GM18517 (cell line): ENCODE results near the gene MICALL2.

Source experiments
- ATAC-seq: cut with Tn5 transposase; IDR thresholded peaks from one replicate; pipeline ENCODE4 v1.9.1; 2021; ENCODE audit warnings: mild to moderate bottlenecking, moderate library complexity; ENCODE audit not compliant: unreplicated experiment

MICALL2 gene

DNA sequence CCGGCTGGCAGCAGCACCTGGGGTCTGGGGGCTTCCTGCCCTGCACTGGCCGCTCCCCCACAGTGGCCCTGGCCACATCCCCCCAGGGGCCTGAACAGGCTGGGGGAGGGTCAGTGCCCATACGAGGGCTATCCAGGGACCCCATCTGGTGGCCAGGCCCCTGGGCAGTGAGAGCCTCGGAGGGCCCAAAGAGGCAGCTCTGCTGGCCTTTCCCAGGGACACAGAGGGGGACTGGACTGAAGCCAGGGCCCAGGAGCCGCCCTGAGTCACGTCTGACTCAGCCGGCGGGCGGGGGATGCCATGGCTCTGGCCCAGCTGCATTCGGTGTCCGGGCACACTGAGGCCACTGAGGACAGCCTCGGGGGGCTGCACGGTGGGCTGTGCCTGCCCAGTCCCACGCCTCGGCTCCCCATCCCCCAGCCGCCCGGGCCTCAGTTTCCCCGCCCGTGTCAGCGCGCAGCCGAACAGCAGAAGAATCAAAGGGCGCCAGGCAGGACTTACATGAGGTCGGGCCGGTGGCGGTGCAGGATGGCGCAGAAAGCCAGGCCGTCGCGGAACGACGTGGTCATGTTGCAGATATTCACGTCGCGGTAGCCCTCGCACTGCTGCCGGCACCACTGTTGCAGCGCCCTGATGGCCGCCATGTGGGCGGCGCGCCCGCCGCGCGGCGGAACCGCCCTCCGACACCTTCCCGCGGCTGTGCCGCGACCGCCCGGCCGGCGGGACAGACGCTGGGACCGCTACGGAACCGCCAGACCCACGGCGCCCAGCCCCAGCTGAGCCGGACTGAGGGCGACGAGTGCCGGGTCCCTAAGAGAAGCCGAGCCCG is at the start of gene MICALL2:
TSS of gene MICALL2 (minus strand) at position 788 of the 829 bp plus-strand sequence. CDS start at position 644, 144 bp downstream.
- ATAC-seq = peak; percentile 40

DNA sequence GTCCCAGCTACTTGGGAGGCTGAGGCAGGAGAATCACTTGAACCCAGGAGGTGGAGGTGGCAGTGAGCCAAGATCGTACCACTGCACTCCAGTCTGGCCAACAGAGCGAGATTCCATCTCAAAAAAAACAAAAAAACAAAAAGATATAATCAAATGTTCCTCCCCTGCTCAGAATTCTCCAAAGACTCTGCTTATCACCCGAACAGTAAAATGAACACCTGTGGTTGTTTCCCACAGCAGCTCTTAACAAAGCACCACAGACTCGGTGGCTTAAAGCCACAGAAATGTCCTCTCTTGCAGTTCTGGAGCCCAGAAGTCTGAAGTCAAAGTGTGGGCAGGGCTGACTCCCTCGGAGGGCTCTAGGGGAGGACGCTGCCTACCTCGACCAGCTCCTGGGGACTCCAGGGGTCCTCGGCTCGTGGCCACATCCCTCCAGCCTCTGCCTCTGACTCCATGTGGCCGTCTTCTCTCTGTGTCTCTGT is 49.0 kb upstream of the MICALL2 start:
- no peak for ATAC-seq

GRCh38 chr7:1505731-1506550 is 46.7 kb upstream of the MICALL2 start:
- ATAC-seq = no peak

DNA sequence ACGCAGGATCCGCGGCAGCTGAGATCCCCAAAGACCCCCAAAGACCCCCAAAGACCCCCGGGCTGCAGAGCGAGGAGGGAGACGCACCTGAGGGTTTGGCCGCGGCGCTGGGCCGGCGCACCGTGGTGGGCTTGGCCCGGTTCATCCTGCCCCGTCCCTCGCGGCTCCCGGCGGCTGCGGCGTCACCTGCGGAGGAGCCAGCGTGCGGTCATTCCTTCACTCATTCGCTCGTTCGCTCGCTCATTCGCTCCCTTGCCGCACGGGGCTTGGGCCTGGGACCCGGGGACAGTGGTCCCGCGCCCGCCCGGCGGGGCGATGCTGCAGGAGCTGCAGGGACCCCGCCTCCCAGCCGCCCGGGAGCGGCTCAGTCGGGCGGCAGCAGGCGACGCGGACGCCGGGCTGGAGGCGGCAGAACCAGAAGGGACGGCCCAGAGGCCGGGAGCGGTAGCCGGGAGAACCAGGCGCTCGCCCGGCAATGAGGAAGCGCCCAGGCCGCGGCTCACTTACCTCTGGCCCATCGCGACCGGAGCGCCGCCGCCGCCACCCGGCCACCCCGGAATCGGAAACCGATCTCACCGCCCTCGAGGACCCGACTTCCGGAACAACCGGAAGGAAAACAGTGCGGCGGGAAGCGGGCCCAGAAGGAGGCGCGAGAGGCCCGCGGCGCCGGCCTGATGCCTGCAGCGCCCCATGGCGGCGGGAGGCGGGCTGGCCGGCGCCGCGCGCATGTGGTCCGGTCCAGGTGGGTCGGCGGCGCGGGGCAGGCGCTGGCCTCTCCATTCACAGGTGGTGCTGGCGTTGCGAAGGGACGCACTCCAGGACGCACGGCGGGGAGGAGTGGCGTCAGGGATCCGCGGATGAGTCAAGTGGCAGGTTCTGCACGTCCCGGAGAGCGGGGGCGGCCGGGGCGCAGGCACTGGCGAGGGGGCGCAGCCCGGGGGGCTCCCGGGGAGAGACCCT is 44.8 kb upstream of the MICALL2 start, which contains the start of gene INTS1:
TSS of gene INTS1 (minus strand) at position 574 of the 960 bp plus-strand sequence. CDS start at position 145, 429 bp downstream.
- ATAC-seq = peak; percentile 84

GRCh38 chr7:1503390-1503789 is 44.1 kb upstream of the MICALL2 start:
- ATAC-seq = no peak

GRCh38 chr7:1502845-1503244 is 43.6 kb upstream of the MICALL2 start:
- no peak for ATAC-seq

DNA sequence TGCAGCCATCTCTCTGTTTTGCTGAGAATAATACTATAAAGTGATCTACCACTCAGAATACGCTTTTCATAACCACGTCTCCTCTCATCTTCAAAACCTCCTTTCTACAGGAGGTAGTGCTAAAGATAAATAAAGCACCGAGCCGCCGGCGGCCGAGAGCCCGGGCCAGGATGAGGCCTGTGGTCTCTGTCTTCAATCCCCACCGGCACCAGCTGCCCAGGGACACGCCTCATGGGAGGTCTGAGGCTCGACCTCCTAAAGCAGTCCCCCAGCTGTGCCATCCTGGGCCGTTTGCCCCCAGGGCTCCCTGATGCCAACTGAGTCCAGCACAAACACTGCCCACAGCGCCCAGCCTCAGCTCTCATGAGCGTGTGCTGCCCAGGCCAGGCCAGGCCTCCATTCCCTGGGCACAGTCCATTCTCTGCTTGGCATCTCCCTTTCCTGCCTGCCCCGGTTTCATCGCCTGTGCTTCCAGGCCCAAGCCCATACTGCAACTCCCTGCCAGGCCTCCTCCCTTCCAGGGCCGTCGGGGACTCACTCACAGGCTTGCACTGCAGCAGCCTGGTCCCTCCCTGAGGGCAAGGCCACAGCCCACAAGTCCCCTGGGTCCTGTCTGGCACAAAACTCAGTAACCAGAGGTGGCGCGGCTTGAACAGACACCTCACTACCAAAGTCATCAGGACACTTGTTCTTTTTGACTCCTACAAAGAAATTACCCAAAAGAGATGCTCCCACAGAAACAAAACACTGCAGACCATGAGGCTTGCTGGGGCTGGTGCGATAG is 42.4 kb upstream of the MICALL2 start:
- ATAC-seq = no peak

DNA sequence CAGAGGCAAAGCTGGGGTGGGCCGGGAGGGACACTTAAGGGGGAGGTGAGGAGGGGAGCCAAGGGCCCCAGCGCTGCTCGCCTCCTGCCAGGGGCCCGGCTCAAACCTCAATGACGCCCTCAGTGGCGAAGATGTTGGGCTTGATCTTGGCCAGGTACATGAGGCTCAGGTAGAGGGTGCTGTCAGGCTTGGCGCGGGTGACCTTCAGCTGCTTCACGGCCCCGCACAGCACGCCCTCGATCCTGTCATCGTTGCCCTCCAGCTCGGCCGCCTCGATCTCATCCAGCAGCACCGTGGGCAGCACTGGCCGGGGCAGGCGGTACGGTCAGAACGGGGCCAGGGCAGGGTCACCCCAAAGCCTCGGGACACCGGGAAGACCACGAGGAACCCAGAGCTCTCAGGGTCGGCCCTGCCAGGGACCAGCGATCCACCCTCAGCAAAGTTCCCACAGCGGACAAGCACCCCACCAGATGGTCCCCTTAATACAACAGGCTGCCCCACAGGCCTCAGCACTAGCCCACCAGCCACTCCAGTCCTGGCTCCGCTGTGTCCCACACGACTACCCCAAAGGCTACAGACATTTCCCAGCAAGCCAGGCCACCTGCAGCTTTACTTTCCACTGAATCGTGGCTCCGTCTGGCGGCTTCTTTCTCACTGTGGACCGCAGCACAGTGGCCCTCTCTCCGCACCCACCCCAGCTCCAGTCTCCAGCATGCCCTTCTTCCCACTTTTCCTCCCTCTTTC is 41.0 kb upstream of the MICALL2 start:
- no peak for ATAC-seq

DNA sequence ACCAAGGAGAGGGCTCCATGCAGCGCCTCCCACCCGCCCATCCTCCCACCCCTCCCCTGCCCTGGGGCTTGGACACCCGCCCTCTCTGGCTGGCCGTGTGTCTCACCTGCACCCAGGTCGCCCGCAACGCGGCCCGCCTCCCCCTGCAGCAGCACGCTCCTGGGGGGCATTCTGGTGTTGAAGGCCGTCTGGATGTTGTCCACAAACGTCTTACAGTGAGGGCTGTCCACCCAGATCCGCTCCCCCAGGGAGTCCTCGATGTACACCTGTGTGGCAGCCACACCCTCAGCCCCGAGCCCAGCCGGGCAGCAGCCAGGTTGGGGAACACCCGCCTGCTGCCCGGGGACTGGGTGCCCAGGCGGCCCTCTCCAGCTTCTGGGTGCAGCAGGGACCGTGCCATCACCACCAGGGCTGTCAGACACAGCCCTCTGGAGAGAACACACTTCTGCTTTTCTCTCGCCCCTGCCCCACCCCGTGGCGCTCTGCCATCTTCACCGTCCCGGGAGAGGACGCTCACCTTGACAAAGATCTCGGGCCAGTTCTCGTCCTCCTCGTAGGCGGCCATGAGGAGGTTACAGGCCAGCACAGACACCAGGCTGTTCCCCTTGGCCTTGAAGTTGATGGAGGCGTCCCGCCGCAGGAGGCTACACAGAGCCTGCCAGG is 40.2 kb upstream of the MICALL2 start:
- ATAC-seq = no peak

DNA sequence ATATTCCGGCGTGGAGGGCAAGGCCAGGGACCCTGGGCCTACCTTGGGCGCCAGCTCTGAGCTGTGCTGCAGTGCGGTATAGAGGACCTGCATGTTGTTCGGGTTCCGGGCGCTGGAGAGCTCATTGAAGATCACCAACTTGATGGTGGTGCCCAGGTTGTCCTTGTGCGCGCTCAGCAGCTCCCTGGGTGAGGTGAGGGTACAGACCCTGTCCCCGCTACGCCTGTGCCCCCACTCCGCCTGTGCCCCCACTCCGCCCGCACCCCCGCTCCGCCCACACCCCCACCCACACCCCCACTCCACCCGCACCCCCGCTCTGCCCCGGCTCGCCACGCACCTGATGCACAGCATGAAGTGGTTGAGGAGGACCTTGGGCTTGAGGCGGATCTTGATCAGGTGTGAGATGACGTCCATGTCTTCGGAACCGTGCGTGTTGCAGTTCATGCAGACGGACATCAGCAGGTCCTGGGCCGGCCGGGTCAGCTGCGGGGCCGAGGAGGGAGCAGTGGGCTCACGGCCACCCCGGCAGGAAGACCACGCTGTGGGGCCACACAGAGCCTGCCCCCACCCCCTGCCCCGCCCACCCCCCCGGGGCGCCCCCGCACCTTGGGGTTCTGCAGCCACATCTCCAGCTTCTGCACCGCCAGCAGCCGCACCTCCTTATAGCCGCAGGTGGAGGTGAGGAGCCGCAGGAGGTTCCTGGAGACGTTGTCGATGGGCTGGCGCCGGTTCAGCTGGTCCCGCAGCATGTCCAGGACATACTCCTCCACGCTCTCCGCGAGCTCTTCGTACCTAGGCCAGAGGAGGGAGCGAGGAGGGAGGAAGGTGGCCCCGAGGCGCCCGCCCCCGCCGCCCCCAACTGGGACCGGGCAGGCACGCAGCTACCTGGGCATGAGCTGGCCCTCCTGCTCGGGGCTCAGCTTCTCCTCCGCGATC is 39.4 kb upstream of the MICALL2 start:
- no peak for ATAC-seq

DNA sequence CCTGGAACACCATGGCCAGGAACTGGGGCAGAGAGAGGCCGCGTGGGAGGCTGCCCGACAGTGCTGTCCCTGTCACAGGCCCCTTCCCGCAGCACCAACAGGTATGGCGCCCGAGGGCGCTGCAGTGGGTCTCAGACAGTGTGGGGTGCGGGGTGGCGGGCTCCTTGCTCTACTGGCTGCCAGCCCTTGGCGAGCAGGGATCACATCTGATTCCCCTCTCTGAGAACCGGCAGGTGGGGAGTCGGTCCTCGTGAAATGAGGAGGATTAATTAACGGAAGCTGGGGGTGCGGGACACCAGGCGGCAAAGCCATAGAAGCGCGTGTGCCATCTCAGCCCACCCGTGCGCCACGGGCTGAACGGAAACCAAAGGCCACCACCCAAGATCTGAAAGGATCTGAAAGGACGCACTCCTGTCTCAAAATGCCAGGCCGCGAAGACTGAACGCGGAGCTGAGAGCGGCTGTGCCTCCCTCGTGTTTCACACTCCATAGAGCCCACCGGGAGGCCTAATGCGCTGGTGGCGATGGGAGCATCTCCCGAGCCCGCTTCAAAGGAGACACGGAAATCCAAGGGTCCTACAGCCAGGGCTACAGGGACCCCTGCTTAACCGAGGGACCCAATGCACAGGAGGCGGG is 38.1 kb upstream of the MICALL2 start:
- no peak for ATAC-seq

DNA sequence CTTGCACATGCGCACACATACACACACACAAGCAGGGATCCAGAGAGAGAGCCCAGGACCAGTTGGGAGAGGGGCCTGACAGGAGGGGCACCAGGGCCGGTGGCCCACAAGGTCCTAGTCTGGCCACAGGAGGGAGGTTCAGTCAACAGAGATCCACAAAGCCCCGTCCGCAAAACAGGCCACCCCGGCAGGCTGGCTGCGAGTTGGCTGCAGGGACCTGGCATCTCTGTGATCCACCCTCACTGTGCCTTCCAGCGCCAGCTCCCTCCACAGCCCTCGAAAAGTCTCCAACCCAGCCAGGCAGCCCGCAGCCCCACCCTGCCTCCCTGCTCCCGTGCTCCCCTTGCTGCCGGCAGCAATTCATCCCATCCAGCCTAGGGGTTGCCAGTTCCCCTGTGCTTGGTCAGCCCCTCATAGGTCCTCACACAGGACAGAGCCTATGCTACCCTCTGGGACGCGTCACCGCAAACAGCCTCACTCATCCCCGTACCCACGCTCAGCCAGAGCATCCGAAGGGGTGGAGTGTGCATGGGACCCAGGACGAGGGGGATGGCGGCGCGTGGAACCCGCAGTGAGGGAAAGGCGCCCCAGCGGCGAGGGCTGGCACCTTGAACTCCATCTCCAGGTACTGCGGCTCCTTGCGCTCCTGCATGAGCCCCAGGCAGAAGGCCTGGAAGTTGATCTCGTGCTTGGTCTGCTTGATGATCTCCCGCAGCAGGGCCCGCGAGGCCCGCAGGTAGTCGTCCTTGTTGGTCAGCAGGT is 37.4 kb upstream of the MICALL2 start:
- ATAC-seq = no peak

- no peak for ATAC-seq
Measured at GRCh38 chr7:1495564-1496242, 36.4 kb upstream of the MICALL2 start.

- ATAC-seq = no peak
Measured at GRCh38 chr7:1494866-1495563, 35.7 kb upstream of the MICALL2 start.

DNA sequence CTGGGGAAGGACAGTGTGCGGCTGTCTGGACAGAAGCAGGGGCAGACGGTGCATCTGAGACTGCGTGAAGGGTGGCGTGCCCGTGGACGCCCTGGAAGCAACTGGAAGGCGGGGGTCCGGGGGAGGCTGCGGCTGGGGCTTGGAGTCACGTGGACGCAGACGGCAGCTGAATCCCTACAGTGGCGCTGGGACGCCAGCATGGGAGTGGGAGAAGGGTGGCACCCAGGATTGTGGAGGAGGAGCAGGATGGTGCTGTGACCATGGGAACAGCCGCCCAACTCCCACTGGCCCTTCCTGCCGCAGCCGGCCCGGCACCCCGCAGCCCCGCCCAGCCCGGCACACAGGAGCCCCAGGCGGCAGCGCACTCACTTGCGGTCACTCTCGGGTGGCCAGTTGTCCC is 35.2 kb upstream of the MICALL2 start:
- ATAC-seq = no peak
